GM10266 (cell line): Measurements from ENCODE around the gene DCAF8.

Source experiments
- DNase-seq: peaks from one replicate; pipeline ENCODE4 v3.0.0; 2012; ENCODE audit errors: extremely low spot score
- TF ChIP-seq, protein P1 (sequence below): IDR thresholded peaks from 2 replicates; pipeline ENCODE4 v1.5.1; 2012; ENCODE audit warnings: mild to moderate bottlenecking, low read depth; ENCODE audit not compliant: control insufficient read depth, insufficient read depth; ENCODE audit errors: missing control alignments

DCAF8 gene

DNA sequence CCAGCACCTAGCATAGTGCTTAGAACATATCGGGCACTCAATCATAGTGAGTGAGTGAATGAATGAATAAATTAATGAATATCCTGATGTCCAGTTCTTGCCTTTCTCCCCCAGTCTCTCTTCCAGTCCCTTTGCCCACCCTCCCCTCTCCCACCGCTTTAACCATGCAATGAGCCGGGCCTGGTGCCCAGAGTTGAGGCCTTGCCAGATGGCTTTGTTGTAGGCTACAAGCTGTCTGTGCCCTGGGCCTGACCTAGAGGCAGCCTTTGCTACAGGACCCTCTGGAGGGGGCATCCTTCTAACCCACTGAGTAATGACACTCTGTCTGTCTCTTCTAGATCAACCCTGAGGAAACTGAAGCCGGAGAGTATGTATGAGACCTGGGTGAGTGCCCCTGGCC, 65.1 kb downstream of the DCAF8 start:
- TF ChIP-seq, protein P1, sequence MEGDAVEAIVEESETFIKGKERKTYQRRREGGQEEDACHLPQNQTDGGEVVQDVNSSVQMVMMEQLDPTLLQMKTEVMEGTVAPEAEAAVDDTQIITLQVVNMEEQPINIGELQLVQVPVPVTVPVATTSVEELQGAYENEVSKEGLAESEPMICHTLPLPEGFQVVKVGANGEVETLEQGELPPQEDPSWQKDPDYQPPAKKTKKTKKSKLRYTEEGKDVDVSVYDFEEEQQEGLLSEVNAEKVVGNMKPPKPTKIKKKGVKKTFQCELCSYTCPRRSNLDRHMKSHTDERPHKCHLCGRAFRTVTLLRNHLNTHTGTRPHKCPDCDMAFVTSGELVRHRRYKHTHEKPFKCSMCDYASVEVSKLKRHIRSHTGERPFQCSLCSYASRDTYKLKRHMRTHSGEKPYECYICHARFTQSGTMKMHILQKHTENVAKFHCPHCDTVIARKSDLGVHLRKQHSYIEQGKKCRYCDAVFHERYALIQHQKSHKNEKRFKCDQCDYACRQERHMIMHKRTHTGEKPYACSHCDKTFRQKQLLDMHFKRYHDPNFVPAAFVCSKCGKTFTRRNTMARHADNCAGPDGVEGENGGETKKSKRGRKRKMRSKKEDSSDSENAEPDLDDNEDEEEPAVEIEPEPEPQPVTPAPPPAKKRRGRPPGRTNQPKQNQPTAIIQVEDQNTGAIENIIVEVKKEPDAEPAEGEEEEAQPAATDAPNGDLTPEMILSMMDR, result no peak
- no peak for DNase-seq

DNA sequence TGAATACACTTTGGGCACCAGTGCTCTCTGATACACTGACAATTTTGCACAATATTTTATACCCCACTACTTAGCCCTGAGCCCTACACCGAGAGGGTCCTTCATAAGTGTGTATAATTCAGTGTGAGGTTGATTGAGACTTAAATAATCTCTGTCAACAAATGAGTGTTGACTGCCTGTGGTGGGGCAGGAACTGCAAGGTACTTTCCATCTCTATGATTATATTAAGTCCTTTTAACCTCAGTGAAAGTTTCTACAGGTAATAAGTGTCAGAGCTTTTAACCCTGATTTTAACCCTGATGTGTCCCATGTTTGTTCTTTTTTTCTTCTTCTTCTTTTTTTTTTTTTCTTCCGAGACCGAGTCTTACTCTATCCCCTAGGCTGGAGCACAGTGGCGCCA, 66.2 kb downstream of the DCAF8 start:
- no peak for DNase-seq
- TF ChIP-seq, protein P1, result no peak

DNA sequence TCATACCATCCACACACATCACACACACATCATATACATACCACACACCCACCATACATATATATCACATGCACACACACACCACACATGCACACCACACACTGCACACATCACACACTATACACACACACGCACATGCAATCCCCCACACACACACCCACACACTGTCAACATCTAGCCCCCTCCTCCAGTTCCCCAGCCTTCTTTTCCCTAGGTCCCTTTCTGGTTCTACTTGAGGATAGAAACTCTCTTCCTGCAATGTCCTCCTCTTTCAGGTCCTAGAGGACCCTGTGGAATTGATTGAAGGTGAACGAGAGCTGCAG, 67.7 kb downstream of the DCAF8 start:
- DNase-seq, result no peak
- TF ChIP-seq, protein P1, result no peak

DNA sequence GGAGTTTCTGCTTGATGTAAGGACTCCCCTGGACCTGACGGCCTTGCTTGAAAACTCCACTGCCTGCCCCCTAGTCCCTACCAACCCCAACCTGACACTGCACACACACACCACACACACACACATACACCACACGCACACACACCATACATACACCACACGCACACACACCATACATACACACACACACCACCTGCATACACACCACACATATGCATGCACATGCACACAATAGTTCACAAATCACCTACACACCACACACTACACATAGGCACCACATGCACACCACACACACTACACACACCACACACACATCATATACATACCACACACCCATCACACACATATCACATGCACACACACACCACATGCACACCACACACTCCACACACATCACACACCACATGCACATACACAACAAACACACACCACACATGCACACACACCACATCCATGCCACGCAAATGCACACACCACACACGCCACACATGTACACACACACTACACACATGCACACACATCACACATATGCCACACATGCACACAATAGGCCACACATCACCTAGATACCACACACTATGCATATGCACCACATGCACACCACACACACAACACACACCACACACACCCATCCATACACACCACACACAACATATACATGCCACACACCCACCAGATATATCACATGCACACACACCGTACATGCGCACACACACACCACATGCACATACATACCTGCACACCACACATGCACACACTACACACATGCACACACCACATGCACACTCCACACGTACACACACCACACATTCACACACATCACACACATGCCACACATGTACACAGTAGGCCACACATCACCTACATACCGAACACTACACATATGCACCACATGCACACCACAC, 68.3 kb downstream of the DCAF8 start:
- TF ChIP-seq, protein P1, result no peak
- no peak for DNase-seq

DNA sequence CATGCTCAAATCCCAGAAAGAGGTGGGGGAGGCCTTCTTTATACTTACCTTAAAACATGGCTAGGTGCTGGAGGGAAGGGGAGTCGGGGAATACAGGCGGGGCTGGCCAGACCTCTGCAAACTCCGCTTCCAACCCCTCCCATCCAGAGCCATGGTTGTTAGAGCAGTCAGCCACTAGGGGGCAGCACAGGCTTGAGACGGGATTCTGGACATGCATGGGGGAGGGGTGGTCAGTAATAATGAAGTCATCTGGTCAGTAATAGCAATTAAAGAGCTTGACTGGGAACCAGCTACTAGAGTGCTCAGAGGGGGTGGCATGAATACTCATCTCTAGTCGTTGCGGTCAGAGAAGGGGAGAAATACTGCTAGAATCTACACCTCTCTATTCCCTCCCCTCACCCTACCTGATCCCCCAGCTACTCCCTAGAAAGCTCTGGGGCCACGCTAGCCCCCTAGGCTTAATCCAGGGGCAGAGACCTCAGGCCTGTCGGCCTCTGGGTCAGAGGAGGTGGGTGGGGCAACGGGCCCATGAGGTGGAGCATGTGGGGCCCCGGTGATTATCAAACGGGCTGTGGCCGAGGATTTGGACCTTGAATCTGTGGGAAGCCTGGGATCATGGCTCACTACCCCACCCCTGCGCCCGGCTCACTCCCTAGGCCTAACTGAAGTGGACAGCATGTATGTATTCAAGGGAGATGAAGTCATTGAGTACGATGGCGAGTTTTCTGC, 69.1 kb downstream of the DCAF8 start:
- DNase-seq, result peak; percentile 71
- TF ChIP-seq, protein P1, result peak; percentile 99

DNA sequence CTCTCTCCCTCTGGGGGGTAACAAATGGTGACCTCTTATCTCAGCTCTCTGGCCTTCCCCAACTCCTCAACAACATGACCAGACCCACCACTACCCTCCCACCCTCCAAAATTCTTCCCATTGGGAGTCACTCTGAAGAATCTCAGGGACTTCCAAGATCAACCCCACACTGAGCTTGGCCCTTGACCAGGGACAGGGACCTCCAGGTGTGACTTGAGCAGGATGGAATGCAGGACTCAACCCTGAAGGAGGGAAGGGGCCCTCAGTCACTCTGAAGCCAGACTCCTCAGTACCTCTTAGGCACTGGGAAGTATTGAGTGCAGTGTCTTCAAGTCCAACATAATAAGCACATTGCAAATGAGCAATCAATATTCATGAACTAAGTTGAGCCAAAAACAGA, 70.1 kb downstream of the DCAF8 start:
- no peak for DNase-seq

DNA sequence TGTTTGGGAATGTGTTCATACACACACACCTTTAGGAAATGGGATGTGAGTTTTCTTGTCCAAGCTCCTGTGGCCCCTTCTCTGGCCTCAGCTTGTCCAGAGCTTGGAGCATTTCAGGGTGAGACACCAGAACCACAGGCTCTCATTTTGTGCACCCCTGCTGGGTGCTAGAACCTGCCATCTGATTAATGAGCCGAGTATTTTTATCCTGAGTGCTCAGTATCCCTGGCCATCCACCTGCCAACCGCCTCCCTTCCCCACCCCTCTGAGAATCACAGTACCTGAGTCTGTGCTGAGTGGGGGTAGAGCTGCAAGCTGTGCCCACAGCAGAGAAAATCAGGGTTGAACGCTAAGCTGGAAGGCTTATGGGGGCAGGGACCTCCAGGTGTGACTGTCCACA, 70.6 kb downstream of the DCAF8 start:
- DNase-seq, result no peak
- TF ChIP-seq, protein P1, result no peak

More for the DNA sequence above, 70.1 kb downstream of the DCAF8 start:
- TF ChIP-seq, protein P1, result no peak
